MM.1S (cell line): ENCODE results near the gene ZNF665.

Experiments used
- EZH2 ChIP-seq: fragments of 300-600 bp; sonication (generic); optimal IDR thresholded peaks from 2 replicates; pipeline ENCODE3; 2017; ENCODE audit warnings: low read depth, mild to moderate bottlenecking, antibody characterized with exemption, low read length, mixed read lengths
- TF ChIP-seq, protein P1 (sequence below): fragments of 300-600 bp; sonication (generic); IDR thresholded peaks from 2 replicates; pipeline ENCODE4 v1.5.1; 2016; ENCODE audit warnings: antibody characterized with exemption, low read length, mixed read lengths

DNA sequence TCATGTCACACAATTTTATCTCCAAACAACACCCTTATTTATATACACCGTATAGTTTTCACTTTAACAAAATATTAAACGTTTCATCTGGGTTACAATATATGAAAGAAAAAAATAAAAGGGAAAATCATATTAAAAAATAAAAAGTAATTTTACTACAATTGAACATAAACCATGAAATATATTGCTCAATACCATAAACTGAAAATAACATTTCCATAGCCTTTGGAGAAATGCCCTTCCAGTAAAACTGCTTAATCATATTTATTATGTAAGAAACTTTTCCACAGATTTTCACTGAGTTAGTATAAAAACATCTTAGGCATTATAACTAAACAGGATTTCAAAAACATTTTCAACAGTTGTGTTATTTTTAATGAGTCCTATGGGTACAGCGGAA, 32.8 kb downstream of the ZNF665 start:
- no peak for TF ChIP-seq EZH2
- TF ChIP-seq, protein P1, sequence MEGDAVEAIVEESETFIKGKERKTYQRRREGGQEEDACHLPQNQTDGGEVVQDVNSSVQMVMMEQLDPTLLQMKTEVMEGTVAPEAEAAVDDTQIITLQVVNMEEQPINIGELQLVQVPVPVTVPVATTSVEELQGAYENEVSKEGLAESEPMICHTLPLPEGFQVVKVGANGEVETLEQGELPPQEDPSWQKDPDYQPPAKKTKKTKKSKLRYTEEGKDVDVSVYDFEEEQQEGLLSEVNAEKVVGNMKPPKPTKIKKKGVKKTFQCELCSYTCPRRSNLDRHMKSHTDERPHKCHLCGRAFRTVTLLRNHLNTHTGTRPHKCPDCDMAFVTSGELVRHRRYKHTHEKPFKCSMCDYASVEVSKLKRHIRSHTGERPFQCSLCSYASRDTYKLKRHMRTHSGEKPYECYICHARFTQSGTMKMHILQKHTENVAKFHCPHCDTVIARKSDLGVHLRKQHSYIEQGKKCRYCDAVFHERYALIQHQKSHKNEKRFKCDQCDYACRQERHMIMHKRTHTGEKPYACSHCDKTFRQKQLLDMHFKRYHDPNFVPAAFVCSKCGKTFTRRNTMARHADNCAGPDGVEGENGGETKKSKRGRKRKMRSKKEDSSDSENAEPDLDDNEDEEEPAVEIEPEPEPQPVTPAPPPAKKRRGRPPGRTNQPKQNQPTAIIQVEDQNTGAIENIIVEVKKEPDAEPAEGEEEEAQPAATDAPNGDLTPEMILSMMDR, result no peak
